DND-41 (cell line): ENCODE data around the gene MYBL2.

Experiments used
- CTCF ChIP-seq: IDR thresholded peaks from 2 replicates; pipeline ENCODE4 v1.5.1; 2012; ENCODE audit warnings: borderline replicate concordance, low read length, moderate library complexity, mild to moderate bottlenecking; ENCODE audit not compliant: poor library complexity, severe bottlenecking; ENCODE audit errors: extremely low read depth
- EZH2 ChIP-seq: IDR thresholded peaks from 3 replicates; pipeline ENCODE4 v1.6.1; 2012; ENCODE audit warnings: borderline replicate concordance, low read depth, mild to moderate bottlenecking, moderate library complexity, low read length, inconsistent platforms; ENCODE audit not compliant: severe bottlenecking

GRCh38 chr20:43744151-43744611 is 77.3 kb downstream of the MYBL2 start:
- TF ChIP-seq EZH2 (no peak), CTCF (no peak)
